PC-3 (cell line): ENCODE data around the gene TIPARP.

ENCODE experiments used
- CTCF ChIP-seq: fragments of 300-600 bp; sonication (generic); conservative IDR thresholded peaks from 2 replicates; pipeline ENCODE4 v1.5.1; 2017; ENCODE audit warnings: antibody characterized with exemption, low read depth, mild to moderate bottlenecking, low read length
- EZH2phosphoT487 ChIP-seq: fragments of 300-600 bp; sonication (generic); IDR thresholded peaks from 2 replicates; pipeline ENCODE4 v1.6.1; 2018; ENCODE audit warnings: mild to moderate bottlenecking, antibody characterized with exemption, low read length, borderline replicate concordance

DNA sequence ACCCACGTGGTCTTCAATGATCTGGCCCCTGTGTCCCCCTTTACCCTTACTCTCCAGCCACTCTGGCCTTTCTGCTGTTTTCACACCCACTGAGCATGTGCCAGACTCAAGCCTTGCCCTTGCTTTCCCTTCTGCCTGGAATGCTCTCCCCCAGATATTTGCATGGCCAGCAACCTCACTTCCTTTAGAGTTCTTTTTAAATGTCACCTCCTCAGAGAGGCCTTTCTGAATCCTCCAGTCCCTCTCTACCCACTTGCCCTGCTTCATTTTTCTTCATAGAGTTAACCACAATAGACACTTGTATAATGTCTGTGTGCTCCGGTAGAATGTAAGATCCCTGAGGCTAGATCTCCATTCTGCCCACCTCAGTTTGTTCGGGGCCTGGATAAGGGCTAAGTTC, 39.4 kb upstream of the TIPARP start:
- TF ChIP-seq CTCF (no peak), EZH2phosphoT487 (no peak)
